Stimulated activated CD4-positive, alpha-beta T cell treated with anti-CD3 and anti-CD28 coated beads, TNF-alpha, amount 100 ng/mL, for 48 hours (primary cell): ENCODE measurements around the gene DCDC1.

Source experiments
- DNase-seq, 3 donors: peaks; one replicate each; pipeline ENCODE4 v3.0.0-alpha.2; 2020; ENCODE audit warnings: low read depth in 3 of 3

DCDC1 gene

DNA sequence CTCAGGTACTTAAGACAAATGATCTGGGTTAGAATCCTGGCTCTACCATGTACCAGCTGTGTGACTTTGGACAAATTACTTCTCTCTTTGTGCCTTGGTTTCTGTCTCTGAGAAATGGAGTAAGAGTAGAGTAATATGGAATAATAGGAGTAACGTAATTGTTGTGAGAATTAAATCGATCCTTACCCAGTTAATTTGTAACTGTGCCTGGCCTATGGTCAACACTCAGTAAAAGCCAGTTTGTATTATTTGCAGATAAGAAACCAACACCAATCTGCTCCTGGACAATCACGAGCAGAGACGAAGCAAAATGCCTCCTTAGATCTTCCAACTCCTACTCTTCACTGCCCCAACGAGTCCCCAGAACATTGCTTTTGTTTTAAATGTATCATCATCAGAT, 266.7 kb downstream of the DCDC1 start:
- DNase-seq, result no peak

DNA sequence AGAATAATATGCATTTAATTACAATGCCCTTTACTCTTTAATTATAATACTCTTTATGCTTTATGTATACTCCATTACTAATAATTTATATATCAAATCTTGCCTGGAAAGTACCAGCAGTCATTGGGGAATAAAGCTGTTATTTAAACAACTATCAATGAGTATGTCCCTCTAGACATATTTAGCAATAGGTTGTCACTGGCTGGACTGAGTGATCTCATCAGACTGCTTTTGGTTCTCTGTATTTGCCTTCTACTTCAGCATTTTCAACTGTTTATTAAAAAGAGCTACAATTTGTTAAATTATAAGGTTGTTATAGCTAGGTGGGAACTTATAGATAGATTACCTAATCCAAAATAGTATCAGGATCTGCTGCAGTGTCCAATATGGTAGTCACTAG, 267.2 kb downstream of the DCDC1 start:
- no peak for DNase-seq

DNA sequence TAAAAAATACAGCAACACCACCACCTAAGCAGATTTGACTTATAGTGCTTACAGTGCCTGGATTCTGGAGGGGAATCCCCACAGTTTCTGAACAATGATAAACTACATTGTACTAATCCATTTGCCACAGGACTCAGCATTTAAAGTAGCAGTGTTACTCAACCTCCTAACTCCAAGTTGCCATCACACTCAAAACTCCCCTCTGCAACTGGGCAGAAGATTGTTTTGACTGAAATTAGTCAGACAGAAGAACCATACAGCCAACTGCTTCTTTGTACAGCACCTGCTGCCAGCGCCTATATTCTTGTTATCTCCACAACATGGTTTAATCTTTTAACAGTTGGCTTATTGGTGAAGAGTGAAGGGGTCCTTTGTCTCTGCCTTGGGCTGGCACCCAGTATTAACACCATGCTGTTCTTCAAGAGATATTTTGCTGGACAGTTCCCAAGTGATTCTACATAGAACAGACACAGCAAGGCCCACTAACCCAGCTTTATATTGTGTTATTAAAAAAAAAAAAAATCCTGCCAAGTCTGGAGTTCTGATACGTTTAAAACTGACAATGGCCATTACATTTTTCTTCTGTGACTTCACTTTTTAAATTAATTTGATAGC, 273.2 kb downstream of the DCDC1 start:
- DNase-seq, result no peak

DNA sequence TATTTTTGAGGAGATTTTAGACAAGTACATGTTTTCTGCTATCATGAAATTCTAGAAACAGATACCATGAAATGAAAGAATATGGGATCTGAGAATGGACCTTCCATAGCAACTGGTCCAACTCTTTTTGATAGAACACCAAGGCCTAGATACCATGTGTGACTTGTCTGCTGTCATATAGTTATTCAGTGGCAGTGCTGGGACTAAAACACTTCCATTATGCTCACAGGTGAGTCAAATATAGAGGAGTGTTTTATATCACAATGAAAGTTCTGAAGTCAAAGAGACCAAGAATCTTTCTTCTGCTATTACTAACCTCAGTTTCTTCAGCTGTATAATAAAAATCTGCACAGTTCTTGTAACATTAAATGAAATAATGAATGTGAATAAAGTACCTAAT, 276.9 kb downstream of the DCDC1 start:
- no peak for DNase-seq

DNA sequence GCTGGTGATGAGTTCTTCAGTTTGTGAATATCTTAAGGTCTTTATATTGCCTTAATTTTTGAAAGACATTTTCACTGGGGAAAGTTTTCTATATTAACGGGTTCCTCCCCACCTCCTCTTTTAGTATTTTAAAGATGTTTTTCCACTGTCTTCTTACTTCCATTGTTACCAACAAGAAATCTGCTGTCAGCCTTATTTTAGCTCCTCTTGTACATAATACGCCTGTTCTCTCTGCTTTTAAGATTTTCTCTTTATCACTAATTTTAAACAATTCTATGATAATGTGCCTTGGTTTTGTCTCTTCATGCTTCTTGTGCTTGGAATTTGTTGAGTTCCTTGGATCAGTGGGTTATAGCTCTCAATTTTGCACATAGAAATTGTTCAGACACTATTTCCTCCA, 280.4 kb downstream of the DCDC1 start:
- no peak for DNase-seq

DNA sequence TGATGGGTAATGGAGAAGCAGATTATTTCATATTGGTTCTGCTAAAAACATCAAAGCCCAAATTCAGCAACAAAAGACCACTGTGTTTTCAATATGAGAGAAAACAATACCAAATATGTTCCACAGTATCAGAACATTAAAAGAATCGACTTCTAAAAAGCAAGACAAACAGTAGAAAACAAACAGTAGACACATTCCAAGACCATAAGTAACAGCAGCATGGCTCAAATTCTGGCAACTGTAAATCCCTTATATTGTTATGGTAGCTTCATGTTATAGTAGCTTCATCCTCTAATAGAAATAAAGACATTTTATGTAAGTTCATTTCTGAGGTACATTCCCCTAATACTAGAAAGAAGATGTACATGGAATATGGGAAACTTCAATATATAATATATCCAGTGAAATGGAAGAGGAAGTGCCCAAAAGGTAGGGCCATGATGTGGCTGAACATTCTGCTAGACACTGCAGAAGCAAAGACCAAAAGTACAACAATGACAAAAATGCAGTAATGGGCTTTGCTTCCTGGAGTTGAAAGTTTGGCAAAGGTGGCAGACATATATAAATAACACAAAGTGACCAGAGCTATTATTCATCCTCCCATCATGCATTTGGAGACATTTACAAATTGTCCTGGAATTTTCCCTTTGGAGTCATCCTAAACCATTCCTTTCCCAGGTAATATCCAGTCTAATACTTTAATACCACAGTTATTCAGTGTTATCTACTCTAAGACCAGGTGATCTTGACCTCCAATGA, 299.9 kb downstream of the DCDC1 start:
- no peak for DNase-seq

DNA sequence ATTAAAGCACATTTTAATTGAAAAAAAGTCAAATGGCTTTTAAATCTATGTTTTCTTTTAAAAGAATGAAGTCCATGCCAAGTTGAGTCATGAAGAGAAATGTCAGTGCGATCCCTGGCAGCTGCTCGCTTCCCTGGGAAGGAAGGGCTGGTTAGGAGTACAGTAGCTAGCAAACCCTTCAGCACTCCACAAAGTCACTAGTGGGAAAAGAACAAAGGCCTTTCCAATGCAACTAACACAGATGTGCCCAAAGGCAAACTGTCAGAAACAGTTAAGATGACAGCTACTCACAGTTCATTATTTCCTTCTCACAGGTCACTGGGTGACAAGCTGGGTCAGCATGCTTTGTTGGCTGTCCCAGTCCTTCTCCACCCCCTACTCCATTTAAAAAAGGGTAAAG, 308.7 kb downstream of the DCDC1 start:
- DNase-seq, result no peak

DNA sequence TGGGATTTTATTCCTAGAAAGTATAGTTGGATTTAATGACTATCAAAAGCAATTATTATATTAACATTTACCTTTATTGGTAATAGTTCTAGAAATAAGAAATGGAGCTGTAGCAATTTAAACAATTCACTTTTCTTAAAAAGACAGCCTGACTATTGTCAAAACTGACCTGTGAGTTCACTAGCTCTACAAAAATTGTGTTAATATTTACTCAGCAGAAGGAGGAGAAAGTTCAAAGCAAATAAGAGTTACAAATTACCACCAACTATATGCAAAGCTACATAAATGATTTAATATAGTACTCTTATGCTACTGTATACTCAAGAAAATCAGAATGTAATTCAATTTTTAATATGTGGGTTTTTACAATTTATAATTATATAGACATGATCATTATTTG, 310.0 kb downstream of the DCDC1 start:
- DNase-seq, result no peak

DNA sequence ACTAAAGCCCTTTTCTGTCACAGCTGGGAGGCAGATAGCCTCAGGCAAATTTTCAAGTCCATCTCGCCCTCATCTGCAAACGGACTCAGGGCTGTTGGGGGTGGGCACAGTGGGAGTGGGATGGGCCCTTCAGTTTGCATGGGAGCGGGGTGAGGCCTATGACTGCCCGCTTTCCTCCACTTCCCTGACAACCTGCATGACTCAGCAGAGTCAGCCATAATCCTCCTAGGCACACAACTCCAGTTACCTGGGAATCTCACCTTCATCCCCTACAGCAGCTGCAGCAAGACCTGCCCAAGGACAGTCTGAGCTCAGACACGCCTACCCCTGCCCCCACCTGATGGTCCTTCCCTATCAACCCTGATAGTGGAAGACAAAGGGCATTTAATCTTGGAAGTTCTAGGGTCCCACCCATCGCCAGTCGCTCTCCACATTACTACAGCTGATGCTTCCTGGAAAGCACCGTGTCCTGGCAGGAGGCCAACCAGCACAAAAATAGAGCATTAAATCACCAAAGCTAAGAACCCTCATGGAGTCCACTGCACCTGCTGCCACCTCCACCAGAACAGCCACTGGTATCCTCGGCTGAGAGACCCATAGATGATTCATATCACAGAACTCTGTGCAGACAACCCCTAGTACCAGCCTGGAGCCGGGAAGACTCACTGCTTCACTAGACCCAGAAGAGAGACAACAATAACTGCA, 319.3 kb downstream of the DCDC1 start:
- DNase-seq, result no peak

DNA sequence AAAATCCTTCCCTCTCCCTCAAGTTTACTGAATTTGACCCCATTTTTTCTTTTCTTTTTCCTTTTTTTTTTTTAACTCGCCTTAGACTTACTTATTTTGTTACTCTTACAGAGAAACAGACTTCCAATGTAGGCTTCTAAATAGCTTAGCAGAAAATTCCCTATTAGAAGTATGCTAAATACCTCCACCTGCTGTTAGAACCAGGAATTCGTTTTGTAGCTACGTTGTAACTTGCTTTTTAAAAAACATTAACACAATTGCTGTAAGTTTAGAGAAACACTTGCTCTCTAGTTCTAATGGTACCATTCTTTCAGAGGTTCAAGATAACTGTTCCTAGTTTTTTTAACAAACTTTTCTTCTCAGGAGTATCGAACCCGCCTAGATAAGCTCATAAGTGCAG, 324.2 kb downstream of the DCDC1 start:
- DNase-seq, result no peak

DNA sequence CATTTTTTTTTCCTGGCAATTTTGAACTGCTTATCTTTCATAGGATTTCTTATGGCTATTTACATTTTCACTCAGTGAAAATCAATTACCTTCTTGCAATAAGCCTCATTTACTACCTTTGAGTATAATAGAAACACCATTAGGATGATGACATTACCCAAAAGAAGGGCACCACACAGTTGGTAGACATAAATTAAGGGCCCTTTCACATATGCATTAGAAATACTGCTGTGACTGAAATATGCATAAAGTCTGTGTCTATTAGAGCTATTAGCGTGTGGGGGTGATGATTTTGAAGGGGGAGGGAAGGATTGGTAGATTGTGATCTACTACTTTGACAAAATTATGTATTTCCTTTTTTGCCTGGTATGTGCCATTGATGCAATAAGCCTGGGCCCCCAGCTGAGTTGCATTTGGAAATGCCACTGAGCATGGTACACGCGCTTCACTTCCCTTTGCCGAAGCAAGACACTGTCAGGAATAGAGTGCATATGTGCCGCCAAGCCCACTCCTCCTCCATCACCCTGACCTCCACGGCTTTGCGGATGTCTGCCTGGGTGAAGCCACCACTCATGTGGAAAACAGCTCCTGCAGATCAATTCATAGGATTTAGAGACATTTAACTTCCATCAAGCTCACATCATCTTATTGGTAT, 339.3 kb downstream of the DCDC1 start:
- no peak for DNase-seq

DNA sequence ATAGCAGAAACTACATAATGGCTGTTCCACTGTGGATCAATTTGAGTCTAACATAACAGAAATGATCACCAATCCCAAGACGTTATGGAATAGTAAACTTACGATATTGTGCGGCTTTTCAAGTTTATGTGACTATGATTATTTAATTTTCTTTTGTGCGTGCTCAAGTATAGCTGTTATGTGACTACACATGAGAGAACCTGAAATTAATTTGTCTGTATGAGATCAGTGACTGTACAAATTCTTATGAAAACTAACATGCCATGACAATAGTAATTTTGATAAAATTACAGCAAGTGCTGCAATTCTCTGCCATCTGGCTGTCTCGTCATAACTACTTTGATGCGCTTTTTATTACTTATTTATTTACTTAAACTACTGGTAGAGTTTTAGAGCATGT, 343.2 kb downstream of the DCDC1 start:
- DNase-seq, result no peak

DNA sequence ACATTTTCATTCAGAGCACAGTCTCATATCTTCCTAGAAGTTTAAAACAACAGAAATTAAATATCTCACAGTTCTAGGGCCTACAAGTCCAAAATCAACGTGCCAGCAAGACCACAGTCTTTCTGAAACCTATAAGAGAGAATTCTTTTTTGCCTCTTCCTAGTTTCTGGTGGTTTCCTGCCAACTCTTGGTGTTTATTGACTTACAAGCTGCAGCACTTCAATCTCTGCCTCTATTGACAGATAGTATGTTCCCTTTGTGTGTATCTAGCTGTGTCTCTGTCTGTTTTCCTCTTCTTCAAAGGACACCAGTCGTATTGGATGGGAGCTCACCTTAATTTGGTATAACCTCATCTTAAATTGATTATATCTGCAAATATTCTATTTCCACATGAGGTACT, 347.5 kb downstream of the DCDC1 start:
- DNase-seq, result no peak

DNA sequence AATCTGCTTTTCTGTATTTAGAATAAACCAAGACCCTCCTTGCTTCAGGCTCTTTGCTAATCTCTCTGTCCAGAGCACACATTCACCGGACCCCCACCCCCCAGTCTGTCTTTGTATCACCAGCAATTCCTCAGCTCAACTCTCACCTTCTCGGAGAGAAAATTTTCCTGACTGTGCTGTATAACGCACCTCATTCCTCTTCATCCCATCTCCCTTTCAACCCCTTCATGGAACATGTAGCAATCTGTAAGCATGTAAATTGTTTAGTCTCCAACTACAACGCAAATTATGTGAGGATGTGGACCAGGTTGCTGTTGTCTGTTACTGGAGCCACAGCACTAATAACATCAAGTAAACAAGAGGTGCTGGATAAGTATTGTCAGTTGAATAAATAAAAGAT, 349.8 kb downstream of the DCDC1 start:
- DNase-seq, result no peak

DNA sequence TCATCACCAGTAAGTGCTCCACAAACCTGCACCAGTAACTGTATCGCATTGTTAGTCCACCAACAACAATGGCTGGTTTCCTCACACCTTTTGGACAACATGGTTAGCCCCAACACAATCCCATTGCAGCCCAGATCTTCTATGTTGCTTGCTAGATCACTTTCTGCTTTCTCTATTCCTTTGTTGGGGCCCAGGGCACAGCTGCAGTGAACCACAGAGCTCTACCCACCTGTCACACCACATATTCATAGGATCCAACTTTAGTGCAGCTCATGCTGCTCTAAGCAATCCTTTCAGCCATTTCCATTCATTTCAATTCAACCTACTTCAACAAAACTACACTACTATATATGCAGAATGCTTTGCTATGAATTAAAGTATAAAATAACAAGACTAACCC, 364.3 kb downstream of the DCDC1 start:
- DNase-seq, result no peak

DNA sequence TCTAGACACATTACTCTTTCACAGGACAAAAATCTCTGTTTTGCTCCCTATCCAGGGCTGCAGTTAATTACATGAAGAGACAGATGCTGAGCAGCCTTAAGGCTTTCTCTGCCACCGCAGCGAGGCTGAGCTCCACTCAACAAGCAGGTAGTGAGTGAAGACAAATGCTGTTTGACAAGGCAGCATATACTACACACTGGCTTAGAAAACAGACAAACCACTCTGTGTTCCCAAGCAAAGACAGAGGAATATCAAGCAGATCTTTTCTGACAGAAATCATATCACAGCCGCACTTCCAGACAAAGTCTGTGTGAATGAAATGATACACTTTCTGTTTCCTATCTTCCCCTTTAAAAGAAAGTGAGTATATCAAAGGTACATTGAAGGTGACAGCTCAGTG, 368.1 kb downstream of the DCDC1 start:
- no peak for DNase-seq

DNA sequence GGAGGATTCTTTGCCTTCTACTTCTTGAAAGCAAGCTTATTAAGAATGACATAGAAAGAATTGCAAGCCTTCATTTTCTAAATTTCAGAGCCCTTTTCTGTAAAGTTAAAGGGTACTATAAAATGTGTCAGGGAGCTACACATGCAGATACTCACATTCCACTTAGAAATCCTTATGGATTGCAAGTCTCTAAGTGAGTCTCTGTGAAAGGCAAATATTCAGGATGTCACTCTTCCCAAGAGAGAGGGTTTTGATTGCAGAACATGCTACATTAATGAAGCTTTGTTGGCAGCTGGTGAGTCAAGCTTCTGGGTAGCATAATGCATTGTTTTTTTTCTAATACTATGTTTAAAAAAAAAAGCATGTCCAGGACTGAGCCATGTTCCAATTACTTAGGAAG, 369.2 kb downstream of the DCDC1 start:
- DNase-seq, result no peak

DNA sequence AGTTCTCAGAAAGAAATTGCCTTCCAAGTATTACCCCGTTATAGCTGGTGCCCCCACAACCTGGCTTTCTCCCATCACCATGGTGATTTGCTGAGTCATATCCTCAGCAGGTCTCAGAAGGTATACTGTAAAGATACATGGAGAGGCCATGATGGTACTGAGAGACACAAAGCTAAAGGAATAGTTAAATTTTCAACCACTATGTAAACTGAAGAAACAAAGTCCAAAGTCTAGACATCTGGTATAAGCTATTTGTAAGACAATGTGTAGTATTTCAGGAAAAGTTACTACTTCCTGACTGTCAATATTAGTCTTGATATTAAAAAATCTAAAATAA, 377.1 kb downstream of the DCDC1 start:
- DNase-seq, result no peak

DNA sequence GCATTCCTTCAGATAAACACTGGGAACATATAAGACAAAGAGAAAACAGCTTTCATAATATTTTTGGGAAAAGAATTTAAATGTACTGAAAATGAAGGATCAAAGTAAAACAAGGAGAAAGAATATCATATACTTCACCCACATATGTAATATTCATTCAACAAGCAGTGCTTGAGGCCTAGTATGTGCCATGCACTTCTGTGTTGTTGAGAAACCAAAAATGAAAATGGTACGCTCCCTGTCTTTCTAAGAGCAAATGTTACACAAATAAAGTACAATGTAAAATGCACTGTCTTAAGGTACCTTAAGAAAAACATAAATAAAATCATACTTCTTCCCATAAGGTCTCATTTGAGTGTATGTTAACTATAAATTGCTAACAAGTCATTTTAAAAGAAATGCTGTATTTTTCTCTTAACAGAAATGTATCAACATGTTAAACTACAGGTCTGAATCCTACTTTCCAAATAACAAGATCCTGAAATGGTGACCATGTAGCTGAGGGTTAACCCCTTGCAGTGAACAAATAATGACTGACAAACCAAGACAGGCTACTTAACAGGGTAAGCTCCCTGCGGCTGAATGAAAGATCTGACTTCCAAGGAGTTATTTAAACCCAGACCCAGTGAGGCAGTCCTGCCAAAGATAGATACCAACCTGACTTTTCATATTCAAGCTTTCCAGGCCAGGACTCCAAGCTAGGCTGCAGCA, 377.6 kb downstream of the DCDC1 start:
- no peak for DNase-seq

DNA sequence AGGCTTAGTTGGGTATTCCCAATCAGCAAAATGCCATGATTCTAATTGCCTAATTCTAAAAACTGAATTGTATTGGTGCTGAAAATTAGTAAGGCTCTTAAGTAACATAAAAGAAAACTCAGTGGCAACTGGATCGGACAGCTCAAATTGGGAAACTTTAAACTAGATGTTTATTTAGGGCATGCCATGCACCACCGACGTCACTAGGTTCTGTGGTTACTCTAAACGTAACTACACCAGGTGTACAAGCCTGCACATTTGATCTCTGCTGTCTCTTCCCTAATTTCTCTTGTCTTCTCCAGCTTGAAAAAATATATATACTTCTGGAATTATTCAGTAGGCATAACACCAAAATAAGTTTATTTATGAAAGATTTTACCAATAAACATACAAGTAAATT, 378.2 kb downstream of the DCDC1 start:
- no peak for DNase-seq

DNA sequence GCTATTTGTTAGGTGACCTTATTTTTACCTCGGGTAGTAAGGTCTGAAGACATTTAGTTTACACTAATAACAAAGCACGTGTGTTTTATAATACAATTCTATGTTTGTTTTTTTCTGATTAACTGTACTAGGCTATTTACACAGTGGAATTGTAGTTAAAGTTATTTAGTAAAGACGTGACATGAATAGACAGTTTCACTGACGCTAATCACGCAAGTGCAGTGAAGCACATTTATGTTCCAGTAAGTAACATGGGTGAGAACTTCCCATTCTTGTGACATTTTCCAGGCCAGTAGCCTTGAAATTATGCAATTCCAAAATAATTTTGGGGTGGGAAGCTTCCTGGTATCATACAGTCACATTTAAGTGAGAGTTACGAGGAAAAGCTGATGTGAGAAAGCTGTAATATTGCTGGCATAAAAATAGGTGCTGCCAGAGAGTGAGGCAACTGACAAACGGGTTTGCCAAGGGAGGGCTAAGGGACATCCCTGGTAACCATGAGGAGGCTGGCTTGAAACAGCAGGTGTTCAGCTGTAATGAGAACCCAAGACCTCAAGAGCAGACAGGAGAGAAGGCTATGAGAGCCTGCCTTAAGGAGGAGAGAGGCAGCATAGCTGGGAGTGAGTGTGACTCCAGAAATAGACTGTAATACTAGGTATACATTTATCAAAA, 378.8 kb downstream of the DCDC1 start:
- no peak for DNase-seq

DNA sequence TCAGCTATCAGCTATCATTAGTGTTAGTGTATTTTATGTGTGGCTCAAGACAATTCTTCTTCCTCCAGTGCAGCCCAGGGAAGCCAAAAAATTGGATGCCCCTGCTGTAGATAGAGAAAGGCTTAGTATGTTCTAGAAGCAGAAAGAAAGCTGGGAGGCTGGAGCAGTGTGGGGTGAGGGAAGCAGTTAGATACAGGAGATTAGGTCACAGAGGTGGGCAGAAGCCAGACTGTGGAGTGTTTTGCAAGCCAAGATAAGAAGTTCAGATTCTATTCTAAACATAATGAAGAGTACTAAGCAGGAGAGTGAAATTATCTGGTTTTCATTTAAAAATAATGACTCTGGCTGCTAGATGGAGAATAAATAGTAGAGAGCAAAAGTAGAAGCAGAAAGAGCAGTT, 381.7 kb downstream of the DCDC1 start:
- DNase-seq, result no peak
